SHP77 (cell line): ENCODE results near the gene NAP1L1.

Experiments
- DNase-seq, 2 experiments: peaks; one replicate each; lab custom pipeline; 2025; lab: John Stamatoyannopoulos, UW

NAP1L1 gene

GRCh38 chr12:76040461-76040860 lies 44.0 kb downstream of the NAP1L1 start:
- DNase-seq: no peak

- DNase-seq: no peak
Measured at GRCh38 chr12:76038176-76038575, 46.3 kb downstream of the NAP1L1 start.

GRCh38 chr12:76037130-76038103 lies 47.1 kb downstream of the NAP1L1 start:
- peak; percentile 42 to 61 for DNase-seq

- DNase-seq: no peak
Measured at GRCh38 chr12:76035045-76035444, 49.4 kb downstream of the NAP1L1 start.

- DNase-seq: no peak
Measured at GRCh38 chr12:76033081-76034011, 51.1 kb downstream of the NAP1L1 start.

- peak; percentile 31 to 37 for DNase-seq
Measured at GRCh38 chr12:76032043-76032981, 52.2 kb downstream of the NAP1L1 start.

GRCh38 chr12:76031414-76032042 lies 53.0 kb downstream of the NAP1L1 start, which contains the start of gene PHLDA1:
Gene PHLDA1 (minus strand): TSS chr12:76031776.
- peak; percentile 97 for DNase-seq

GRCh38 chr12:76031081-76031413 lies 53.4 kb downstream of the NAP1L1 start:
- DNase-seq: peak in 1 of 2 experiments; percentile 43

GRCh38 chr12:76030341-76031080 lies 54.0 kb downstream of the NAP1L1 start:
- DNase-seq: peak in 1 of 2 experiments; percentile 45

GRCh38 chr12:76029982-76030340 lies 54.5 kb downstream of the NAP1L1 start:
- peak; percentile 12 to 33 for DNase-seq

- DNase-seq: no peak
Measured at GRCh38 chr12:76028571-76029277, 55.8 kb downstream of the NAP1L1 start.

- DNase-seq: no peak
Measured at GRCh38 chr12:76026643-76027063, 57.8 kb downstream of the NAP1L1 start.

GRCh38 chr12:76025601-76026575 lies 58.6 kb downstream of the NAP1L1 start:
- DNase-seq: no peak

GRCh38 chr12:76024942-76025600 lies 59.4 kb downstream of the NAP1L1 start:
- DNase-seq: no peak

GRCh38 chr12:76024102-76024781 lies 60.2 kb downstream of the NAP1L1 start:
- DNase-seq: no peak

- DNase-seq: no peak
Measured at GRCh38 chr12:76023069-76023690, 61.3 kb downstream of the NAP1L1 start.

GRCh38 chr12:76022506-76022905 lies 62.0 kb downstream of the NAP1L1 start:
- DNase-seq: no peak
